ENCODE results near the gene FCF1.

FCF1 gene

GRCh38 chr14:74705613-74706500 lies 7.1 kb upstream of the FCF1 start:
- DNase-seq (ENCODE audit: low spot score) = no peak
- no peak for TF ChIP-seq CTCF (IDR thresholded peaks at IDR 0.05; ENCODE audit: extremely low read depth, insufficient read depth, missing control alignments)
- in situ Hi-C loops (cut with MboI; ENCODE audit: low pct_unique_long_range_greater_than_20kb, low sequenced_read_pairs, unreplicated experiment) = no loop called here

- TF ChIP-seq CTCF (IDR thresholded peaks at IDR 0.05; ENCODE audit: extremely low read depth, insufficient read depth, missing control alignments) = no peak
- in situ Hi-C loops (cut with MboI; ENCODE audit: low pct_unique_long_range_greater_than_20kb, low sequenced_read_pairs, unreplicated experiment) = no loop called here
- no peak for DNase-seq (ENCODE audit: low spot score)
Measured at GRCh38 chr14:74710480-74710879, 2.5 kb upstream of the FCF1 start.

GRCh38 chr14:74711651-74712050 lies 1.3 kb upstream of the FCF1 start:
- no peak for DNase-seq (ENCODE audit: low spot score)
- TF ChIP-seq CTCF (IDR thresholded peaks at IDR 0.05; ENCODE audit: extremely low read depth, insufficient read depth, missing control alignments) = no peak
- in situ Hi-C loops (cut with MboI; ENCODE audit: low pct_unique_long_range_greater_than_20kb, low sequenced_read_pairs, unreplicated experiment) = no loop called here

DNA sequence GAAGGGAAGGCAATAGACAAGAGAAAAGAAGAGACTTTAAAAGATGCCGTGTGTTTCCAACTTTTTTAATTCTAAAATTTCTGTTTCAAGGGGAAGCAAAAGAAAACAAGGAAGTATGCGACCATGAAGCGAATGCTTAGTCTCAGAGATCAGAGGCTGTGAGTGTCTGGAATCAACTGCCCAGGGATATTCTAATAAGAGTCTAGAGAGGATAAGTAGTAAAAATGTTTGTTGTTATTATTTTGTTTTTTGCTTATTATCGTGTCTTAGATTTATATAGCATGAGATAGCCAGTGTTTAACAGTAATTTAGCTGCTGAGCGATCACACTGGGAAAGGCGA lies 421 bp downstream of the FCF1 start:
- no peak for TF ChIP-seq CTCF (IDR thresholded peaks at IDR 0.05; ENCODE audit: extremely low read depth, insufficient read depth, missing control alignments)
- in situ Hi-C loops (cut with MboI; ENCODE audit: low pct_unique_long_range_greater_than_20kb, low sequenced_read_pairs, unreplicated experiment) = no loop called here
- no peak for DNase-seq (ENCODE audit: low spot score)

GRCh38 chr14:74720526-74720925 lies 7.6 kb downstream of the FCF1 start:
- TF ChIP-seq CTCF (IDR thresholded peaks at IDR 0.05; ENCODE audit: extremely low read depth, insufficient read depth, missing control alignments) = no peak
- no peak for DNase-seq (ENCODE audit: low spot score)
- in situ Hi-C loops (cut with MboI; ENCODE audit: low pct_unique_long_range_greater_than_20kb, low sequenced_read_pairs, unreplicated experiment) = no loop called here

GRCh38 chr14:74723134-74723533 lies 10.2 kb downstream of the FCF1 start:
- TF ChIP-seq CTCF (IDR thresholded peaks at IDR 0.05; ENCODE audit: extremely low read depth, insufficient read depth, missing control alignments) = no peak
- in situ Hi-C loops (cut with MboI; ENCODE audit: low pct_unique_long_range_greater_than_20kb, low sequenced_read_pairs, unreplicated experiment) = no loop called here
- DNase-seq (ENCODE audit: low spot score) = no peak
